GM21367 (cell line): ENCODE measurements around the gene ABCA7.

ENCODE experiments used
- ATAC-seq: cut with Tn5 transposase; IDR thresholded peaks from one replicate; pipeline ENCODE4 v1.9.1; 2021; ENCODE audit not compliant: unreplicated experiment

ABCA7 gene

GRCh38 chr19:1055886-1056620 is 16.1 kb downstream of the ABCA7 start:
- ATAC-seq = no peak

DNA sequence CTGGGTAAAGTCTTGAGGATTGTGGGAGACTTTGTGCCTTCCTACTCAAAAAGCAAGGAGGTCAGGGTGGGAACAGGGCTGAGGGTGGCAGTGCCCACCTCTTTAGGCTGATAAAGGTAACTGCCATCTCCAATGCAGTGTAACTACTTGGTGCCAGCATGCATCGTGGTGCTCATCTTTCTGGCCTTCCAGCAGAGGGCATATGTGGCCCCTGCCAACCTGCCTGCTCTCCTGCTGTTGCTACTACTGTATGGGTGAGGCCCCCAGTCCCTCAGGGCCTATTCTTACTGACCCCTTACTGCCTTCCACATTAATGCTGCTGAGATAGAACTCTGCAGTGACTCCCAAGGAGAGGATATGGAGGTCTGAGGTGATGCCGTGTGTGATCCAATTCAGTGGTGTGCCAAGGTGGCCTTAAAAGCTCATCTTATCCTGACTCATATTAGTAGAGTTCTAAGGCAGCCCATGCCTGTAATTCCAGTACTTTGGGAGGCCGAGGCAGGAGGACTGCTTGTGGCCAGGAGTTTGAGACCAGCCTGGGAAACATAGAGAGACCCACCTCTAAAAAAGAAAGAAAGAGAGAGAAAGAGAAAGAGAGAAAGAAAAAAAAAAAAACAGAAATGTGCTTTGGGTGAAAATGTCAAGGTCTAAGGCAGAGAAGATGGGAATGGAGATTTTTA is 17.4 kb downstream of the ABCA7 start:
- no peak for ATAC-seq

DNA sequence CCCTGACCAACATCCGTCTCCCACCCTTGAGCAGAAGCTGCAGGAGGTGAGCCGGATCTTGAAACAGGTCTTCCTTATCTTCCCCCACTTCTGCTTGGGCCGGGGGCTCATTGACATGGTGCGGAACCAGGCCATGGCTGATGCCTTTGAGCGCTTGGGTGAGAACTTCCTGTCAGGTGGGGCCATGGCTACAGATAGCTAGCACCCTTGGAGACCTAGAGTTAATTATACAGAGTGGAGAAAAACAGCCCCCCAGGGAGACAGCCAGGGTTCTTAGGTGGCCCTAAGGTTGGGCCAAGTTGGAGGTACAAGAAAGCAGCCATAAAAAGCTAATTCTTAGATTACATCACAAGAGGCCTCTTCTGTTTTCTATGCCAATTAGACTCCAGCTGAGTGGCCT is 18.2 kb downstream of the ABCA7 start:
- ATAC-seq = no peak

- ATAC-seq = no peak
Observed at GRCh38 chr19:1060689-1061088, 20.8 kb downstream of the ABCA7 start.

DNA sequence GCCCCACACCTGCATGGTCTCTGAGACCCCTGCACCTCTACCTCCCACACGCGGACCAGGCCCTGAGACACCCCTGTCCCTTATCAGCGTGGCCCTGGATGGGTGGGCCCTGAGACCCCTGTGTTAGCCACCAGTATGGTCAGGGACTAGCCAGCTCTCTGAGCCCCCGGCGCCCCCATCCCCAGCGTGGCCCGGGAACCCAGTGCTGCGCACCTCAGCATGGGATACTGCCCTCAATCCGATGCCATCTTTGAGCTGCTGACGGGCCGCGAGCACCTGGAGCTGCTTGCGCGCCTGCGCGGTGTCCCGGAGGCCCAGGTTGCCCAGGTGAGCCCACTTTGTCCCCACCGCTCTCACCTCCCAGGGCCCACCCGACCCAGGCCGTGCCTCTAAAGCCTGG is 22.1 kb downstream of the ABCA7 start:
- ATAC-seq = no peak

GRCh38 chr19:1062387-1063029 is 22.6 kb downstream of the ABCA7 start:
- ATAC-seq = no peak

GRCh38 chr19:1063030-1063908 is 23.4 kb downstream of the ABCA7 start:
- no peak for ATAC-seq

DNA sequence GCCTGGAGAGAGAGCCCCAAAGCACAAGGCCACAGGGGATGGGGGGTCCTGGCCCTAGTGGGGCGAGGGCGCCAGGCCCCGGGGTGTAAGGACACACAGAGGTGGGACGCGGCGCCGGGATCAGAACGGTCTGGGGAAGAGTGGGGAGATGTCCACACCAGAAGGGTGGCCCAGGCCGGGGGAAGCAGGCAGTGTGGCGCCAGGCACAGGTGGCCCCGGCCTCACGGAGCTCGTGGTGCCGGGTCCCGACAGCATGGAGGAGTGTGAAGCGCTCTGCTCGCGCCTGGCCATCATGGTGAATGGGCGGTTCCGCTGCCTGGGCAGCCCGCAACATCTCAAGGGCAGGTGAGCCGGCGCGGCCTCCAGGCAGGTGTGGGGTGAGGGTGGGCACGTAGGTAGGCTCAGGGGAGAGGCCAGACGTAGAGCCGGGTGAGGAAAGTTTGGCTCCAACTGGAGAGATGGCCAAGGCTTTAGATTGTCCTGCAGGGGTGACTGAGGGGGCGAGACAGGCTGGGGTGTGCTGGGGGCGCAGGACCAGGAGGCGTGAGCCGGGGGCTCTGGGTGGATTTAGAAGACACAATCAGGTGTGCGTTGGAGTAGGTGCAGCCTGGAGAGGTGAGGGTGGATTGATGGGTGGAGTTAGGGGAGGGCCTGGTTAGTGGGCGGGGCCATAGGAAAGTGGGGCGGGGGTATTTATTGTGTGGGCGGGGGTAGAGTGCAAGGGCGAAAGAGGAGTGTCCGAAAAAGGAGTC is 24.2 kb downstream of the ABCA7 start:
- no peak for ATAC-seq

- no peak for ATAC-seq
Observed at GRCh38 chr19:1064661-1065605, 25.0 kb downstream of the ABCA7 start.

DNA sequence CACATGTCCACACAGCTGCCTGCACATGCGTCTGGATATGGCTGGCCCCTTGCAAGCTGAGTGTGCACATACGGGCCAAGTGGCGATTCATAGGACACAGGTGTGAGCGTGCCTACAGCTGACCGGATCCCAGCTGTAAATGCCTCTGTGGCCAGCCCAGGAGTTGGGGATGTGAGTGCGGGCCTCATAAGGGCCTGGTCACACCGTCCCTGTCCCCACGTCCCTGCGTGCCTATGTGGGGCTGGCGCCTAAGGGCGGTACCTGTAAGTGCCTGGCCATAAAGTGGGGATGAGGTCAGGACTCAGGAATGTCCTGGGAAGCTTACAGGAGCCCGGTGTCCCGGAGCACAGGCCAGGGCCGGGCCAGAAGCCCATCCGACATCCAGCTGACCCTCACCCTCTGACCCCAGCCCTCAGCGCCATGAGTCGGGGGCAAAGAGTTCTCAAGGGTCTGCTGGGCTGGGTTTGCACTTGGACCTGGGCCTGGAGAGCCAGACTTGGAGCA is 25.8 kb downstream of the ABCA7 start:
- no peak for ATAC-seq

DNA sequence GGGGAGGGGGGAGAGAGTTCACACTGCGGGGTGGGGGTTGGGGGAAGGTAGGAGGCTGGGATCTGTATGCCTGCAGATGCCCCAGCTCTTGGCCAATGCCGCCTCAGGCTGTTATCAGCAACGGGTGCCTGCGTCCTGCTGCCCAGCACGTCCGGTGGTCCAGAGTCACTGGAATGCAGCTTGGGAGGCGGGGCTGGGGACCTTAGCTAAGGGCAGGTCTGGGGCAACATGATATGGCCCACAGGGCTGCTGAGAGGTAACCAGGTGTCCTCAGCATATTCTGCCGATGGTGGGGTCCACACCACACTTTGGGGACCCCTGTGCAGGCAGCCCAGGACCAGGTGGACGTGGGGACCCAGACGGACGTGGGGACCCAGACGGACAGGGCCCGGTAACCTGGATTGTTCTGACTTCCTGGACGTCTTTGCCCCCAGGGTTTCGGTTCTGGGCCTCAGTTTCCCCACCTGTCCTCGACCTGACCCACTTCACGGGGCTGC is 26.4 kb downstream of the ABCA7 start:
- no peak for ATAC-seq

DNA sequence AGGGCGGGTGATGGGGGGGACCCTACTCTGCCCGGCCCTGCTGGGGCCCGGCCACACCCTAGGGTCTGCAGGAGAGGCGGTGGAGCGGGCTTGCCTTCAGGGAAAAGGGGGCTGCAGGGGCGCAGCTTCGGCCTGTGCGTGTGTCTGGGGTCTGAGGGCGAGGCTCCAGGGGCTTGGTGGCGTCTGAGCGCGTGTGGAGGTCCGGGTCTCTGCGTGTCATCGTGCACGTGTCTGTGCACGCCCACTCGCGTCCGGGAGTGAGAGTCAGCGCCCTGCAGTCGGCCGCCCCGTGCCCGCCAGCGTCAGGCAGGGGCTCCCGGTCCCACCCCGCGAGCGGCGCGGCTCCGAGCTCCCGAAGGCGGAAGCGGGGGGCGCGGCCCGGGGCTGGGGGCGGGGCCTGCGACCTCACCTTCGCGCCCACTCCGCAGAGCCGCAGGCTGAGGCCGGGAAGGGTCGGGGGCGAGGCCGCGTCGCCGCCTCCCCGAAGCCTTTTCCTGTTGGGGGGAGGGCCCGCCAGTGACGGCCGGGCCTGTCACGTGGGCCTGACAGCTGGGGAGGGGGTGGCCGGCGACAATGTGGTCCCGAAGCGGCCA is 26.9 kb downstream of the ABCA7 start, which contains the start of gene ARHGAP45:
TSS of gene ARHGAP45 (plus strand) at position 420 of the 593 bp plus-strand sequence. CDS start 239 bp downstream, outside the sequence.
- ATAC-seq = no peak

DNA sequence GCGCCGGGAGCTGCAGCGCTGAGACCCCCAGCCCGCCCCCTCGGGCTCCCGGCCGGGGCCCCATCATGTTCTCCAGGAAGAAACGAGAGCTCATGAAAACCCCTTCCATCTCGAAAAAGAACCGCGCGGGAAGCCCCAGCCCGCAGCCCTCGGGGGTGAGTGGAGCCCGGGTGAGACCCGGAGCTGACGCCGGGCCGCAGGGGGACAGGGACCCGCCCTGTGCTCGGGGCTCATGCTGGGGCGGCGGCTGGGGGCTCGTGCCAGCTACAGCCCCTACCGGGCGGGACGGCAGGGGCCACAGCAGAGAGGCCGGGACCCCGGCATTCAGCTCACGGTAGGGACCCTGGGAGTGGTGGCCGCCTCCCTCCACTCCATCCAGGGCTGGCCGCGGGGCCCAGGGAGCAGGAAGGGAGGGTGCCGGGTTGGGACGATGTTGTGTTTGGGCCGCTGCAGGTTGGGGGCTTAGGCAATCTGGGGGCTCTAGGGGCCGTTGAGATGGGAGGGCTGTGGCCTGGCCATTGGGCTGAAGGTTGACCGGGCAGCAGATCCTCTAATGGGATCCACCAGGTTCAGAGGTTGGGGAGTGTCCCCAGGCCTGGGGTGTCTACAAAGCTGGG is 27.5 kb downstream of the ABCA7 start:
- ATAC-seq = no peak

DNA sequence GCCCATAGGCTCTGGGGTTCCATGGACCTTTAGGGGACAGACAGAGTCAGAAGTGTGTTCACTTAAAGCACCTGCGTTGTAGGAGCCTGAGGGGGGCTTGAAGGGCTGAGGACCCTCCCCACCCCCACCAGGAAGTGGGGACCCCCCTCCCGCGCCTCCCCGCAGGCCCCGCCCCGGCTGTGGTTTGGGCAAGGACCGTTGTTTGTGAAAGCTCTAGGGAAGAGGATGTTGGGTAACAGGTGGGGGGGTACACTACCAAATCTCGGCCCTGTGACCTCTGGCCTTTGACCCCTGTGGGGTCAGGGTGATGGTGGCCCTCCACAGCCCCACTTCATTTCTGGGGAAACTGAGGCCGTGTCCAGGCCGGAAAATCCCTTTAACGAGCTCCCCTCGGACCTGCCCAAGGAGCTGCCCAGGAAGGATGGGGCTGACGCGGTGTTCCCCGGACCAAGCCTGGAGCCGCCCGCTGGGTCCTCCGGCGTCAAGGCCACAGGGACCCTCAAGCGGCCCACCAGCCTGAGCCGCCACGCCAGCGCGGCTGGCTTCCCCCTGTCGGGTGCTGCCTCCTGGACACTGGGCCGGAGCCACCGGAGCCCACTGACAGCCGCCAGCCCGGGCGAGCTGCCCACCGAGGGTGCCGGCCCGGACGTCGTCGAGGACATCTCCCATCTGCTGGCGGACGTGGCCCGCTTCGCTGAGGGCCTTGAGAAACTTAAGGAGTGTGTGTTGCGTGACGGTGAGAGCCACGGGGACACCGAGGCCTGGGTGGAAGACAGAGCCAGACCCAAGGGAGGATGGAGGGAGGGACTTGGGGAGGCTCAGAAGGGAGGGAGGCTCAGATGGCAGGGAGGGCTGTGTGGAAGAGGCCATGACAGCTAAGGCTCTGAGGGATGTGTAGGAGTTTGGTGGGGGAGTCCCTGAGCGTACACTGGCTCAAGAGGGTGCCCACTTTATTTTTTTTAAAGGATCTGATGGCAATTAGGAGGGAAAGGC is 28.4 kb downstream of the ABCA7 start:
- no peak for ATAC-seq

DNA sequence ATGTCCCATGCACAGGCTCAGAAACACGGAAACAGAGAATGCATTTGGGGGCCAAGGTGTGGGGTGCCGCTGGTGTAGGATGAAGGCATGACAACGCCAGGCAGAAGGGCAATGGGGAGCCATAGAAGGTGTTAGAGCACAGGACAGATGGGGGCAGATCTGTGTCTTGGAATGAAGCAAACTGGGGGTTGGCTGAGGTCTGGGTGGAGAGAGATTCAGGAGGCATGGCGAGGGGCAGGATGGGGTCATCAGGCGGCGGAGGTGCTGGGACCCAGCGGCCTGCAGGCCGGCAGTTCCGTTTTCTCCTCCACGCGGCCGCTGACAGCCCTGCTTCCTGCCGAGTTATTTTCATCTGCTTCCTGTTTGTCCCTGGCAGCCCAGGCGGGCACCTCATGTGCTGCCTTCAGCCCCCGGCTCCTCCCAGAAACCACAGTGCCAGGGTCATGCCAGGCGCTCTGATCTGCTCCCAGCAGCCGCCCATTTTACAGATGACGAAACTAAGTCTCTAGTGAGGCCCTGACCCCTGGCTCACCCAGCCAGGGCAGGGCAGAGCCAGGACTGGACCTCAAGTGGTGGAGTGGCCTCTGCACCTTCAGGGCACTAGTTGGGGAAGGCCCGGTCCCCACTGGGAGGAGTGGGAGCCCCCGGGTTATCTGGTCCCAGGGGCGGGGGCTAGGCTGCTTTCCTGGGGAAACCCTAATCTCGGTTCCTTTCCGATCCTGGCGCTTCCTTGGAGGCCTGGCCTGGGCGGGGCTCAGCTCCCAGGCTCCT is 29.3 kb downstream of the ABCA7 start:
- no peak for ATAC-seq

DNA sequence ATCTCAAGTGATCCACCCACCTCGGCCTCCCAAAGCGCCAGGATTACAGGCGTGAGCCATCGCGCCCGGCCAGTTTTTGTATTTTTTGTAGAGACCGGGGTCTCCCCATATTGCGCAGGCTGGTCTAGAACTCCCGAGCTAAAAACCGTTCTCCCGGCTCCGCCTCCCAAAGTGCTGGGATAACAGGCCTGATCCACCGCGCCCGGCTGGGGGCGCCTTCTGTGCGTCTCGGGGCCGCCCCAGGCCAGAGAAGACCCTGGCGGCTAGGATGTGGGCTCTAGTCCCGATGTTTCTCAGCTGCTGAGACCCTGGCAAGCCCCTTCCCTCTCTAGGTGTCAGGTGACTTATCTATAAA is 30.6 kb downstream of the ABCA7 start:
- ATAC-seq = no peak
